HG02571 (cell line): ENCODE results near the gene CERS6.
A peak's percentile ranks its signal among the peaks of the same experiment; 100 is the strongest.
"Not testable (repeated sequence)": the region's sequence is repeated elsewhere in the genome, so short reads cannot be mapped to it uniquely, and the experiment has no call there.

Experiments used
- ATAC-seq: cut with Tn5 transposase; IDR thresholded peaks from one replicate; pipeline ENCODE4 v1.9.1; 2021; ENCODE audit warnings: mild to moderate bottlenecking, moderate library complexity; ENCODE audit not compliant: unreplicated experiment

The CERS6 gene

DNA sequence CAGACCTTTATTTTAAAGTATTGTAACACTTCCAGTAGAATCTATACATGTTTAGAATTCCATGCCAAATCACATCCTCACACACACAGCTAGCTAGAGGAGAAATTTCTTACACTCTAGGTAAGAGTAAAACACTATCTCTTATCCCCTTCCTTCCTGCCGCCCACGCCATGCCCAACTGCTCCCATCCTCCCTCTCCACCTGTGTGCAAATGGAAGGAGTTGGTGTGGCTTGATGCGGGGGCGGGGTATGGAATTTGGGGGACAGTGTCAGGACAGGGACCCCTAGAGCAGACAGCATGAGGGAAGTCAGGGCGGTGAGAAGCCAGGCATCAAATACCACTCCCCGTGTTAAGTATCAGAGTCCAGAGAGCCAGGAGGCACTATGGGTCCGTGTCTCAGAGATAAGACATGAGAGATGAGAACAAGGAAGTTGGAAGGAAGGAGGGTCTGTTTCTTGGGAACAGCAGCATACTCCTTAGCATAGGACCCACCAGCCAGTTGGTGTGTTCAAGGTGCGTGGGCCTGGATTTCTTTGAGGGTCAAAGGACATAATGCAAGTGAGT is 297.8 kb downstream of the CERS6 start:
- no peak for ATAC-seq

GRCh38 chr2:168757223-168757622 is 301.2 kb downstream of the CERS6 start:
- ATAC-seq, result no peak

GRCh38 chr2:168758970-168759820 is 303.1 kb downstream of the CERS6 start:
- ATAC-seq, result no peak

- ATAC-seq, result no peak
Measured at GRCh38 chr2:168765401-168765800, 309.3 kb downstream of the CERS6 start.

- ATAC-seq, result no peak
Measured at GRCh38 chr2:168766600-168766999, 310.5 kb downstream of the CERS6 start.

DNA sequence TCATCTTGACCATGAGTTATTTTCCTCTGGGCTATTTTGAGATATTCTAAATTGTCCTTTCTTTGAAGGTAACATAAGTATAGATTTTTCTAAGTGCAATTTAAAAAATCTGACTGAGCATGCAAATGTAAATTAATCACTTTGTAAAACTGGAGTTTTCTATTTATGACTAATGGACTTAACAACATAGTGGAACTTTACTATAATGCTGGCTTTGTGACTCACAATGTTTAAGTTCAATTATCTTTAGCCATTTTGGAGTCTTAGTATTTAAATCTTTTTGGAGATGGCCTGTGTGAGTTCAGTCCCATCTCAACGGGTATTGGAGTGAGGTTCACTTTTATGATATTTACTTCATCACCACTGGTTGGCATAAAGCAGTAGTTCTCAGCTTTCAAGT is 311.2 kb downstream of the CERS6 start:
- no peak for ATAC-seq

GRCh38 chr2:168768357-168768756 is 312.3 kb downstream of the CERS6 start:
- not testable (repeated sequence) for ATAC-seq

- no peak for ATAC-seq
Measured at GRCh38 chr2:168770796-168771195, 314.7 kb downstream of the CERS6 start.

- ATAC-seq, result no peak
Measured at GRCh38 chr2:168772704-168773103, 316.6 kb downstream of the CERS6 start.

- no peak for ATAC-seq
Measured at GRCh38 chr2:168773128-168773527, 317.1 kb downstream of the CERS6 start.

GRCh38 chr2:168773719-168774521 is 317.8 kb downstream of the CERS6 start:
- peak; percentile 76 for ATAC-seq

- no peak for ATAC-seq
Measured at GRCh38 chr2:168775837-168776236, 319.8 kb downstream of the CERS6 start.

GRCh38 chr2:168780669-168781071 is 324.6 kb downstream of the CERS6 start:
- no peak for ATAC-seq

DNA sequence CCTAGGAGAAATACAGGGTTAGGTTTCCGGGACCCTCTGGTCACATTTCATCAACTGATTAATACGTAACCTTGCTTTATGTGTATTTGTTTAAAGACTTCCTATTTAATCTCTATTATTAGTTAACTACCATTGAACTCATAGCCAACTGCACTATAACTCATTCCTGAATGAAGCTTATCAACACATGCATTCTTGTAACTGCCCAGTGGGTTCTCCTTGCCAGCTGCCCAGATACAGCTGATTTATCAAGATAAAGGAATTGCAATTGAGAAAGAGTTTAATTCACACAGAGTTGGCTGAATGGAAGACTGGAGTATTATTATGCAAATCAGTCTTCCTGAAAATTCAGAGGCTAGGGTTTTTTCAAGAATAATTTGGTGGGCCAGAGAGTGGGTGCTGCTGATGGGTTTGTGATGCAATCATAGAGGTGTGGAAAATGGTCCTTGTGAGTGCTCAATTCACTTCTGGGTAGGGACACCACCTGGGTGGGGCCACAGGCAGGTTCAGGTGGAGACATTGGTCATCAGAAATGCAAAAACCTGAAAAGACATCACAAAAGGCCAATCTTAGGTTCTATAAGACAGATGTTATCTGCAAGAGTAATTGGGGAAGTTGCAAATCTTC is 325.2 kb downstream of the CERS6 start:
- ATAC-seq, result no peak

- ATAC-seq, result no peak
Measured at GRCh38 chr2:168782271-168782670, 326.2 kb downstream of the CERS6 start.

DNA sequence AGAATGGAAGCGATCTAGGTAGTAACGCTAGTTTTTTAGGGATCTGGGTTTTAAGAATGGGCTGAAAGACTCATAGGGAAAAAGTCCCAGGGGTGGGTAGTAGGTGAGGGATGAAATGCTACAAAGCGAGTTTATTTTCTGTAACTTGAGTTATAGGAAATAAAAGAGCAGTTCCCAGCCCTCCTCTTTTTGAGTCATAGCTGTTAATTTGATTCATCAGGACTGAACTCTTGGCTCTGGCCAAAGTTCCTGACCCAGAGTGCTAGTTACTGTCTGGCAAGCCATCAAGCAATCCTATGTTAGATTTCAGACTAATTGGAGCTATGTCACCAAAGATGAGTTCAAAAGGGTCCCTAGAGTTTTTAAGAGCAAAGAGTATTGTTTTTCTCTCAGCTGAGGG is 328.9 kb downstream of the CERS6 start:
- ATAC-seq, result no peak

- no peak for ATAC-seq
Measured at GRCh38 chr2:168787098-168787781, 331.2 kb downstream of the CERS6 start.

- no peak for ATAC-seq
Measured at GRCh38 chr2:168787782-168788376, 331.8 kb downstream of the CERS6 start.

DNA sequence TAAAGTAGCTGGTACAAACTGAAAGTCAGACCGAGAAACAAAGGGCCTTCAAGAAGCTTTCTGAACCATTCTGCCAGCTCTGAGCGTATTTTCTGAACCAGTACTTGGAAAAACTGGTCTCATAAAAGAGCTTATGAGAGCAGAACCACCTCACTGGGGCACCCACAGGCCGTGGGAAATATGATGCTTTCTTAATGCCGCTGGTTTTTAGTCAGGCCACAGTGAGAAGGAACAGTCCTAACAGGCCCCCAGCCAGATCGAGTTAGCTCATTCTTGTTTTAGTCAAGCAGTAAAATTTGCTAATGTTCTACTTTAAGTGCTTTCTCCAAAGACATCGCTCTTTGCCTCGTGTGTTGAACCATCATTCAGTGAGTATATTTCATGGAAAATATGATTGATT is 333.7 kb downstream of the CERS6 start:
- ATAC-seq, result no peak

DNA sequence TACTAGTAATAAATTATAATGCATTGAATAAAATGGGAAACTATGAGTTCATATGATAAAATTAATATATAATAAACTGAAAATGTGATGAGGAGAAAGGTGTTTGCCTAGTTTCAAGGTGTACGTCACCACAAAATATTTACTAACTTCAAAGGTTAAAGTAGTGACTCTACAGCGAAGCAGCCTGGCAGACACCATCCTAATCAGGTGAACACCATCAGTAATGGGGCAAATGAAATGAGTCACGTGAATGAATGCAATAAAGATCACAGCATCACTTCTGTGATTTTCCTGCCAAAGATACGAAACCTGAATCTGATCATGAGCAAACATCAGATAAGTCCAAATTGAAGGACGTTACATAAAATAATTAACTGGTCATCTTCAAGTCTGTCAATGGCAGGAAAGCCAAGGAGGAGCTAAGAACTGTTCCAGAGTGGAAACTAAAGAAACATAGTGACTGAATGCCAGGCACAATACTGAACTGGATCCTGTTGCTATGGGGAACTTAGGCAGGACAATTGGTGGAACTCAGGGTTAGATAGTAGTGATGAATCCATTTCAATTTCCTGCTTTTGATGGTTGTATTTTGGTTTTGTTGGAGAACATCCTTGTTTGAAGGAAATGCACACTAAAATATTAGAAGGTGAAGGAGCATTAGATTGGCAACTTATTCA is 334.3 kb downstream of the CERS6 start:
- ATAC-seq, result no peak
